ENCODE measurements around the gene SERPINA1.
A peak's percentile ranks its signal among the peaks of the same experiment; 100 is the strongest.

The SERPINA1 gene

GRCh38 chr14:94345344-94346064 lies 42.9 kb downstream of the SERPINA1 start:
- no peak for DNase-seq

DNA sequence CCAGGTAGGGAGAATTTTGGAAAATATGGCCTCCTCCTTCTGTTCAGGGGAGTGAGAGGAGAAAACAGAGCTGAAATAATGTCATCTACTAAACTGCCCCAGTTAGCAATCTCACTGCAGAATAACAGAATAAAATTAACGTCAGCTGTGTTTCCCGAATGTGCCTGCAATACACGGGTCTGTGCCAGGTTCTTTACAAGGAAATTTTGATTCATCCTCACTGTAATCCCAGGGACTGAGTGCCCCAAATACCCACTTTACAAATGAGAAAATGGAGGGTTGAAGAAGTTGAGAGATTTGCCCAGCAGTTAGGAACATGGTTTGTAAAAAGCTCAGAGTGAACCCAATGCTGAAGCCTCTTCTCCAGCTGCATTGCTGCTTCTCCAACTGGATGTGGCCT lies 44.0 kb downstream of the SERPINA1 start:
- DNase-seq: no peak

DNA sequence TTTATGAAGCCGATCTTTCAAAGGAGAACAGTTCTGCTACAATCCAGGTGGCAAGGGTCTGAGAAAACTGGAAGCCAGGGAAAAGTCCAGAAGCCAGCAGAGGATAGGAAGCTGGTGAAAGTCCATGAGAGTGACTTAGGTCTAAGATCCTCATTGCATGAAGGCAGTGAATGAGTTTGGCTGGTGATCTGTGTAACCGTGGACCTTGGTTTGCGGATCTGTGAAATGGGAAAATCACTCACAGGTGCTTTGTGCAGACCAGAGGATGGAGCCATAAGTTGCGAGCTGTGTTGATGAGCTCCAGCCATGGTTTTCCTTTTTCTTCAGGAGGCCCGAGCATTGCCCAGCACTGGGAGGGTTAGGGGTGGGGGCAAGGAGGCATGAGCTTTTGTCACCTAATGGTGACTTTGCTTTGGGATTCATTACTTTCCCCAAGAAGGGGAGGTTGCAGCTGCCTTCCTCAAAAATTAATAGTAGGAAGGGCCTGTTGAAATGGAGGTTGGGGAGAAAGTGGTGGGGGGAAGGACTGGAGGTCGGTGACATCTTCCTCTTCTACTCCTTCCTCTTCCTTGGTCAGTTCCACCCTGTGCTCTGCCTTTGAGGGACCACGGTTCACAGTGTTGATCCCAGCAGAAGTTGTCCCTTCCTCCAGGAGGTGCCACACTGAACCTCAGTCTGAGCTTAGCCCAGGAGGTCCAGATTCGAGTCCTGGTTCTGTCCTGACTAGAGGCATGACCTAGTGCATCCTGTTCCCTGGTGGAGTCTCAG lies 45.0 kb downstream of the SERPINA1 start:
- DNase-seq: no peak

GRCh38 chr14:94342334-94342934 lies 46.0 kb downstream of the SERPINA1 start:
- DNase-seq: peak; percentile 78

DNA sequence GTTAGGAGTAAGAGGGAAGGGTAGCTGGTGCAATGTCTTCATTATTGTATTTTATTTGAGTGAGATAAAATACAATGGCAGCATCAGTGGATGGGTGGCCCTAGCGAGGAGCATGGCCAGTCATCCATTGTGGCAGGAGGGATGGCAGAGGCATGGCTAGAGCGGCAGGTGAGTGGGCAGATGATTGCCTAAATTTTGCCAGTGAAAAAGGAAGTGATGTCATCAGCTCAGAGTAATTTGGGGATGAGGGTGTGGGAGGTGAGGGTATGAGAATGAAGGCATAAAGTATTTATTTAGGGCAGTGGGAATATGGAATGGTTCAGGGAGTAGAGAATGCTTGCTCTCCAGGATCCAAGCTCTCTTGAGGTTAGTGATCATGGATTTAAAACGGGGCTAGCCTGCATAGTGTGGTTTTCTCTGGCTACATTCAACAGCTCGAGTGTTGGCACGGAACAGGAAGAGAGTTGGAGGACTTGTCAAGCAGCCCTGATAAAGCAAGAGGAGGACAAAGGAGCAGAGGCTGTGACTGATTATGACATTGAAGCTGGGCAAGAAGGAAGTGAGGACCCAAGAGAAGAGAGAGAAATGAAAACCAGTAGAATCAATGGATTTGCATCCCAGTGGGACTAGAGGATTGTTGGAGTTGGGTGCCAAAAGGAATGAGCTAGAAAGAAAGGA lies 46.6 kb downstream of the SERPINA1 start:
- DNase-seq: no peak

- no peak for DNase-seq
Measured at GRCh38 chr14:94340533-94340932, 47.9 kb downstream of the SERPINA1 start.

DNA sequence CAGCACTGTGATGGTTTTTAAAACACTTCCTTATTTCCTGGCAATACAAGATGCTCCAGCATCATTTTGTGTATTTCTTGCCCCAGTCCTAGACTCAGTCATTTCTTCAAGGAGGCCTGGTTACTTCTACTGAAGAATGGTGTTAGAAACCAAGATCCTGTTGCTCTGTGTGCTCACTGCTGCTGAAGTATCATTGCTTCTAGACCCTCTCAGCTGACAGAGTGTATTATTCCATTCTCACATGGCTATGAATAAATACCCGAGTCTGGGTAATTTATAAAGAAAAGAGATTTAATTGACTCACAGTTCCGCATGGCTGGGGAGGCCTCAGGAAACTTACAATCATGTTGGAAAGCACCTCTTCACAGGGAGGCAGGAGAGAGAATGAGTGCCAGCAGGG lies 50.4 kb downstream of the SERPINA1 start:
- no peak for DNase-seq

GRCh38 chr14:94337274-94337673 lies 51.1 kb downstream of the SERPINA1 start:
- no peak for DNase-seq

DNA sequence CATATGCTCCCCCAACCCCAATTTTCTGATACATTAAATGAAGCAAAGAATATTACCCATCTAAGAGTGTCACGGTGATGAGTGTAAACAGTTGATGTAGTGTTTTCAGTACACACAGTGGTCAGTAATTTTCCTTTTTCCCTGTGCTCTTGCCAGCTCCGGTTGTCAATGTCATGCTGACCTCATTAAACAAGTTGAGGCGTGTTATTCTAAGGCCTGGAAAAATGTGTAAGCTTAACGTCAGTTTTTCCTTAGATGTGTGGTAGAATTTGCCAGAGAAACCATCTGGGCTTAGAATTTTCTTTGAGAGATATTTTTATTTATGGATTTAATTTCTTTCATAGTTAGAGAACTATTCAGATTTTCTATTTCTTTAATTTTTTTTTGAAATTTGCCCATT lies 53.5 kb downstream of the SERPINA1 start:
- DNase-seq: peak; percentile 59

GRCh38 chr14:94332587-94332986 lies 55.8 kb downstream of the SERPINA1 start:
- no peak for DNase-seq

DNA sequence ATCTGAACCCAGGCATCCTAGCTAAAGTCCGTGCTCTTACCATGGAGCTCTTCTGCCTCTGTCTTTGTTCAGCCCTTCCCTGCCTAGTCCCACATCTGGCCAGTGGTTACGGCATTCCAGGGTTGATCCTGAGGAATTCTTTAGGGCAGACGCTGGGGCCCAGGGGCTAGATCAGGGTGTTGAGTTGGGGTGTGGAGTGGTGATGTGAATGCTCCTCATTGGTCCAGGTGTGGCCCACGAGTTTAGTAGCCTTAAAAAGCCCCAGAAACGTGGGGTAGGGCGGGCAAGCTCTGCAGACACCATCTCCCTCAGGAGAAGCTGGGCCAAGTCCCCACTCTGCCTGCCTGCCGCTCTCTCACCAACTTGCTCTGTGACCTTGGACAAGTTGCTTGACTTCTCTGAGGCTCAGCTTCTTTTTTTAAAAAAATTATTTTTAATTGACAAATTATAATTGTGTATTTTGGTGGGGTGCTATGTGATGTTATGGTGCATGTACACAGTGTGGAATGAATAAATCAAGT lies 56.3 kb downstream of the SERPINA1 start:
- DNase-seq: no peak

DNA sequence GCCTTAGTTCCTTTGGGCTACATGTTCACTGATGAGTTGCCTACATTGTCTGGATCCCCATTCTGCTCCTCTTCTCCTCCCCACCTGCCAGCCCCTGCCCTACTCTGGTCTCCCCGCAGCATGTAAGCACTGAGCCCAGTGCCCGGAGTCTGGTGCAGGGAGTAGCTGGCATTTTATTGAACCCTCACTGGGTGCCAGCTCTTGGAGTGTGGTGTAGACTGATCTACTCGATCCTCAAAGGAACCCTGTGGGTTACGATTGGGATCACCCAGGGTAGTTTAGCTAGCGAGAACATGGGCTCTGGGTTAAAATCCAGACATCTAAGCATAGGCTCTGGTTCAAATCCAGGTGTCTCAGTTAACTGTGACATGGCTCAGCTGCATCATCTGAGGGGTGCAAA lies 56.9 kb downstream of the SERPINA1 start:
- DNase-seq: no peak

DNA sequence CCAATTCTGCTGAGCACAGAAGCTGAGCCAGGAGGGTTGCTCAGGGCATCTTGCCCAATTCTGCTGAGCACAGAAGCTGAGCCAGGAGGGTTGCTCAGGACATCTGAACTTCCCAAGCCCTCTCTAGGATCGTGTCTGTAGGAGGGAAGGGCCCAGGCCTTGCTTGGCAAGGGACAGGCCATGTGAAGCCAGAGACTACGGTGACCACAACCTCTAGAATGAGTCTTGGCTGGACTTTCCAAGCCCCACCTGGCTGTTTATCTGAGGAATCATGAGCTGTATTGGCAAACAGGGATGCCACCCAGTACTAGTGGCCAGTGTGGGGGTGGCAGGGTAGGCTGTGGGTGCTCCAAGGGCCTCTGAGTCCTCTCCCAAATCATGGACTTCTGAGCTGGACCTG lies 57.5 kb downstream of the SERPINA1 start:
- no peak for DNase-seq

DNA sequence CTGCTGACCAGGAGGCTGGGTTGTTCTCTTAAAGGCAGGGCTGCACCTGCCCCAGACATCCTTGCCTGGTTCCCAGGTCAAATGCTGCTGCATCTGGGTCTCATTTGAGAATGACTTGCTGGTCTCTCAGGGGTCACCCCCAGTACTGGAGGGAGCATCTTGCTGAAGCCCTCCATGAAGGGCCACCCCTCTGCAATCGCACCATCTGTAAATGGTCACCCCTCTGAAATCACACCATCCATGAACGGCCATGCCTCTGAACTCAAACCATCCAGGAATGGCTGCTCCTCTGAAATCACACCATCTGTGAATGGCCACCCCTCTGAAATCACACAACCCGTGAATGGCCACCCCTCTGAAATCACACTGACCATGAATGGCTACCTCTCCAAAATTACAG lies 58.0 kb downstream of the SERPINA1 start:
- no peak for DNase-seq

GRCh38 chr14:94329857-94330256 lies 58.5 kb downstream of the SERPINA1 start:
- no peak for DNase-seq

DNA sequence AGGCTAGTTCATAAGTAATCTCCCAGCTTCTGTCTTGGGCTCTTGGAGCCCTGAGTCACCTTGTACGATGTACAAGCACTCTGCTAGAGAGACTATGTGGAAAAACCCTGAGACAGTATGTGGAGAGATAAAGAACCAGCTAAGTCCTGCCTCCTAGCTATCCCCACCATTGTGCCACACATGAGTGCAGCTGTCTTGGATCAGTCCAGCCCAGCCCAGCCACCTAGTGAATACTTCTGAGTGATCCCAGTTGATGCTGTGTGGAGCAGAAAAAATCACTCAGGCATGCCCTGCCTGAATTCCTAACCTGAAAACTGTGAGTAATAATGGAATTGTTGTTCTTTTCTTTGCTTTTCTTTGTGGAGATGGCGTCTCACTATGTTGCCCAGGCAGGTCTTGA lies 60.2 kb downstream of the SERPINA1 start:
- DNase-seq: no peak

Measured in SHP77 treated with DMSO at 0.1 percent for 48 hours (cell line).